Measurements from ENCODE around the gene TSPO. TPM values are rescaled to one million over a fixed set of nuclear protein-coding genes. Genes with fewer than 3 reads are reported as not detected.
A peak's percentile ranks its signal among the peaks of the same experiment; 100 is the strongest.

TSPO gene
- total and polyA plus RNA-seq, 9 of the 15 experiments (the other 6 are each of a cell fraction or from before 2014, with no cell fraction given): 4.9 to 126 (median 25.3) TPM

GRCh38 chr22:43186272-43187170 is 35.2 kb downstream of the TSPO start, which contains the start of gene TTLL12 (continued):
- TF ChIP-seq ZFPM2 (CRISPR knock-in tag; IDR thresholded peaks at IDR 0.05) (no peak), TFAM (CRISPR knock-in tag; conservative IDR thresholded peaks at IDR 0.05) (no peak), MYC (IDR thresholded peaks at IDR 0.05; ENCODE audit: low read depth, low read length) (peak; percentile 93), MYC (CRISPR knock-in tag; IDR thresholded peaks at IDR 0.05; ENCODE audit: borderline replicate concordance, low read depth) (no peak), PHF20 (IDR thresholded peaks at IDR 0.05; ENCODE audit: partially characterized antibody) (no peak), ZNF3 (CRISPR knock-in tag; IDR thresholded peaks at IDR 0.05) (no peak), E2F4 (CRISPR knock-in tag; IDR thresholded peaks at IDR 0.05; ENCODE audit: low read depth) (no peak), HEY1 (CRISPR knock-in tag; IDR thresholded peaks at IDR 0.05; ENCODE audit: borderline replicate concordance) (no peak), ETV1 (tag; conservative IDR thresholded peaks at IDR 0.05; ENCODE audit: low read depth) (no peak), HNRNPK (IDR thresholded peaks at IDR 0.05; ENCODE audit: low read depth, low read length, poor library complexity, severe bottlenecking) (peak; percentile 17), ZBTB17 (CRISPR knock-in tag; IDR thresholded peaks at IDR 0.05) (no peak), HMGXB4 (CRISPR knock-in tag; IDR thresholded peaks at IDR 0.05) (no peak), YY1 (IDR thresholded peaks at IDR 0.05; ENCODE audit: borderline replicate concordance in 1 of 3, control insufficient read depth in 1 of 3, extremely low read depth in 1 of 3, insufficient read depth in 3 of 3, insufficient read length in 1 of 3, insufficient replicate concordance in 2 of 3, low read depth in 1 of 3, low read length in 2 of 3) (peak in 2 of 3 experiments; percentile 69 to 78), EP300 (IDR thresholded peaks at IDR 0.05; ENCODE audit: low read length) (no peak), BHLHE40 (IDR thresholded peaks at IDR 0.05; ENCODE audit: low read length) (peak; percentile 90), NKRF (IDR thresholded peaks at IDR 0.05; ENCODE audit: borderline replicate concordance) (0 out of 2 replicates have a peak, but pooled peaks have one; percentile 16), CEBPZ (IDR thresholded peaks at IDR 0.05; ENCODE audit: borderline replicate concordance, low read depth, low read length) (no peak)
